ENCODE measurements around the gene COL6A1.

COL6A1 gene

GRCh38 chr21:45981151-45982091, at the start of gene COL6A1:
Gene COL6A1 (plus strand): TSS chr21:45981770. CDS start chr21:45981851, 81 bp downstream.
- DNase-seq (ENCODE audit: low read depth, low spot score), result peak; percentile 82

GRCh38 chr21:45932922-45933502, 48.6 kb upstream of the COL6A1 start:
- no peak for DNase-seq (ENCODE audit: low read depth, low spot score)

DNA sequence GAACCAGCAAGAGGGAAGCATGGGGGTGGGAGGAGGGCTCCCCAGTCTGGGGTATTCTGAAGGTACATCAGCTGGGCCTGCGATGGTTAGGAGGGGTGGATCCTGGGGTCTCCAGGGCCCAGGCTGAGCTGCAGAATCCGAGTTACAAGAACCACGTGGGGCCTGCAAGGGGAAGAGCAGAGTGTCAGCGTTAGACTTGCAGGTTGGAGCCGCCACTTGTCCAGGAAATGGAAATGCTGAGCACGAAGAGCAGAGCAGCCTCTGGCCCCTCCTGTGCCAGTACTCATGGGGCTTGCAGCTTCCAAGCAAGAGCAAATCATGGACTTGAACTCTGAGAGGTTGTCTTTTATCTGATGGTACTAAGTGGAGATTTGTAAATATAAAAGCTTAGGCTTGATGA, 47.5 kb upstream of the COL6A1 start:
- no peak for DNase-seq (ENCODE audit: low read depth, low spot score)

GRCh38 chr21:45934554-45934953, 47.0 kb upstream of the COL6A1 start:
- DNase-seq (ENCODE audit: low read depth, low spot score), result no peak

DNA sequence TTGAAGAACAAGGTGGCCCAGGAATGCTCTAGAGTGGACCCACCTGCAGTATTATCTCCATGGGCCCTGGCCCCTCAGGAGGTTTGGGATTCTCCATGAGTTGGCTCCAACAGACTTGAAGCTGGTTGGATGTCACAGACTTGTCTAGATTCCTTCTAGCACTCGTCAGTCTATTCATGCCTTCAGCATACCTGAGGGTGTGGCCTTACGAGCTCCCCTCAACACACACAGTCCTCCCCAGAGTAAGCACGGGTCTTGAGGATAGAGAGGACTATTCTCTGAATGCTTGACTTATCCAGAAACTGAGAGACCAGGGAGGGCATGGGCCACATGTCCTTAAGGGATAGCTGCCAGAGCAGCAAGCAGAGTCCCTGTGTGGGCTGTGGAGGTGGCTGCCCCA, 45.9 kb upstream of the COL6A1 start:
- no peak for DNase-seq (ENCODE audit: low read depth, low spot score)

GRCh38 chr21:45937721-45938452, 43.7 kb upstream of the COL6A1 start:
- no peak for DNase-seq (ENCODE audit: low read depth, low spot score)

GRCh38 chr21:45938453-45938755, 43.2 kb upstream of the COL6A1 start:
- no peak for DNase-seq (ENCODE audit: low read depth, low spot score)

GRCh38 chr21:45938811-45939520, 42.6 kb upstream of the COL6A1 start:
- no peak for DNase-seq (ENCODE audit: low read depth, low spot score)

GRCh38 chr21:45939521-45940045, 42.0 kb upstream of the COL6A1 start:
- DNase-seq (ENCODE audit: low read depth, low spot score), result no peak

- DNase-seq (ENCODE audit: low read depth, low spot score), result no peak
Observed at GRCh38 chr21:45940091-45940490, 41.5 kb upstream of the COL6A1 start.

GRCh38 chr21:45940621-45941337, 40.8 kb upstream of the COL6A1 start:
- no peak for DNase-seq (ENCODE audit: low read depth, low spot score)

DNA sequence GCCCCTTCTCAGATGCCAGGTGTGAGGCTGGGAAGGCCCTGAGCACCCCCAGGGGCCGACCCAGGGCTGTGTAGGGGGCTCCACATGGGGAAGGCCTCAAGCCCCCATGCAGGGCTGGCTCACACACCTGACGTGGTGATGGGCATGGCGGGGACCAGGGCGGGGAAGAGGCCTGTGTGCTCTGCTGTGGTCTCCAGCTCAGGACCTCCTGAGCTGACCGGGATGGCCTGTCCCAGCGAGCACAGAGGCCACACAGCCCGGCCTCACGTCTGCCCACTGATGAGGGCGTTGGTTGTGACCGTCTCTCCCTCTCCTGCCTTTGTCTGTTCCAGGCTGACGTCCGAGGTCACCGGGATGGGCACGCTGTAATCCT, 40.2 kb upstream of the COL6A1 start:
- DNase-seq (ENCODE audit: low read depth, low spot score), result no peak

DNA sequence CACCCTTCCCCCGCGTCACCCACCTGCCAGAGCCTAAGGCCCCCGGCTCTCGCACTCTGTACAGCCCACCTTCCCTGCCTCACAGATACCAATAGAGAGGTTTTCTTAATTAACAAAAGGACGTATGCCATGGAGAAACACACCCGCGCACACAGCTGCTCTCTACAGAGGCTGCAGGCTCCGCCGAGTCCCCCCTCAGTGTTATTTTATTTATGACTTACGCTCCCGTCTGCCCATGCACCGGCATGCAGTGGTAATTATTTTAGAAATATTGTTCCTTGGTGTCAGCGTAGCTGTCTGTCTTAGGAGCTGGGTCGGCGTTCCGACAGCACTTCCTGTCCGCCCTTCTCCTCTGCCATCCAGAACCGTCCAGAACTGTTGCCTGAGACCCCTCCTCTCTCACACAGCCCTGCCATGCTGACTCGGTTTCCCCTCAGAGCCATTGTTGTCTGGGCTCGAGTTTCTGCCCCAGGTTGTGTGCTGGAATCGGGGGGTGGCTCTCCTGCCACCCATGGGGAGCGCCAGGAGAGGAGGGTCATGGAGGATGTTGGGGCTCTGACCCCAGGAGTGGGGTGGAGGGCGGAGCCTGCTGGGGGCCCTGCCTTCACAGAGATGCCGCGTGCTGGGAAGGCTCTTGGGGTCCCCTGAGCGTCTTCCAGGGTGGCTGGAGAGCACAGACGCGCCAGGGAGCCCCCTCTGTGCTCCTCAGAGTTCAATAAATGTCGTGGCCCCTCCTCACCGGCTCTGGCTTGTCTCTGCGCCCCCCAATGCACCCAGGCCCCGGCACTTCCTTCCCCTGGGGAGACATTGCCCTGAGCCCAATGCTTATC, 39.6 kb upstream of the COL6A1 start:
- DNase-seq (ENCODE audit: low read depth, low spot score), result no peak

GRCh38 chr21:45942755-45943629, 38.6 kb upstream of the COL6A1 start:
- DNase-seq (ENCODE audit: low read depth, low spot score), result no peak

DNA sequence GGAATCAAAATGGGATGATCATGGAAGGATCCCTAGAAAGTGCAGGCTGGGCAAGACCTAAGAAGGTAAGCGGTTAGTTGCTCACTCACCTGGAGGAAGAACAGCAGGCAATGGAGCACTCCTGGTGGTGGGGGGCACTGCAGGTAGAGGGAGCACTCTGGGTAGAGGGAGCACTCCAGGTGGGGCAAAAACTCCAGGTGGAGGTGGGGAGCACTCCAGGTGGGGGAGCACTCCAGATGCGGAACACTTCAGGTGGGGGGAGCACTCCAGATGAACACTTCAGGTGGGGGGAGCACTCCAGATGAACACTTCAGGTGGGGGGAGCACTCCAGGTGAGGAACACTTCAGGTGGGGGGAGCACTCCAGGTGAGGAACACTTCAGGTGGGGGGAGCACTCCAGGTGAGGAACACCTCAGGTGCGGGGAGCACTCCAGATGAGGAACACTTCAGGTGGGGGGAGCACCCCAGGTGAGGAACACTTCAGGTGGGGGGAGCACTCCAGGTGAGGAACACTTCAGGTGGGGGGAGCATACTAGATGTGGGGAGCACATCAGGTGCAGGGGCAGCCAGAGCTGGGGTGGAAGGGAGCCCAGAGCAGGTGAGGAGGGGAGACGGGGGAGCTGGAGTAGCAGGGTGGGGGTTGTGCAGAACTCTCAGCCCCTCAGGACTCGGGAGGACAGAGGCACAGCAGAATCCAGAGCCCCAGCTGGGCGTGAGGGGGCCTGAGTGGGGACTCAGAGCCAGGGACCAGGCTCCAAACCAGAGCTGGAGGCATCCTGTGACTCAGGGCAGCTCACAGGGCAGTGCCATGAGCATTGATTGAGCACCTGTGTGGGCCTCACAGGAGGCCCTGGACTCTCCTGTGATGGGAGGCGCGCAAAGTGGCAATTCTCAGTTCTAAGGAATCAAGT, 37.7 kb upstream of the COL6A1 start:
- DNase-seq (ENCODE audit: low read depth, low spot score), result no peak

GRCh38 chr21:45944601-45945000, 37.0 kb upstream of the COL6A1 start:
- no peak for DNase-seq (ENCODE audit: low read depth, low spot score)

DNA sequence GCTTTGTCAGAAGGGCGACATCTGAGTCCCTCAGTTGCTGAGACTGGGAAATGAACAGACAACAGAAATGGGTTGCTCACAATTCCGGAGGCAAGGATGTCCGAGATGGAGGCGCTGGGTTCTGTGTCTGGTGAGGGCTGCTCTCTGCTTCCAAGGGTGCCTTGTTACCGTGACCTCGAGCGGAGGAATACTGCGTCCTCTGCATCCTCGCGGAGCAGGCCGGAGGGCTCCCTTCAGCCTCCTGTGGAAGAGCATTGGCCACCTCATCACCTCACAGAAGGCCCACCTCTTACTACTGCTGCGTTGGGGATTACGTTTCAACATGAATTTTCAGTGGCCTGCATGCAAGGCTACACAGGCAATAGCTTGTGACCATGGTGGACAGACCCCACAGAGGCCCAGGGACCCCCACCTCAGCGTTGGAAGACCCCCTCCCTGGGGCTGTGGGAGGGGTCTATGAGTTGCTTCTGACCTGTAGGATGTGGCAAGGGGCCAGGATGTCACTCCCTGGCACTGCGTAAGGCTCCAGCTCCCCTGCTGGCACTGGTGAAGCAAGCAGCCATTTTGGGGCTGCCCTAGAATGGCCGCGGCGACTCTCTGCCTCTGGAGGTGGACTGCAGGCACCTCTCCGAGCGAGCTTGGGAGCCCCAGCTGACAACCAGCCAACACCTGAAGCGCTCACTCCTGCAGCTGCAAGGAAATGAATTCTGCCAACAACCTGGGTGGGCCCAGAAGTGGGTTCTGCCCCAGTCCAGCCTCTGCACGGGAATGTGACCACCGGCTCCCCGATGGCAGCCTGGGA, 36.3 kb upstream of the COL6A1 start:
- no peak for DNase-seq (ENCODE audit: low read depth, low spot score)

Measured in brain pericyte (primary cell).